NCI-H460 (cell line): ENCODE results near the gene FOXD4L6. TPM values are rescaled to one million over a fixed set of nuclear protein-coding genes. Genes with fewer than 3 reads are reported as not detected.
"Not testable (repeated sequence)": the region's sequence is repeated elsewhere in the genome, so short reads cannot be mapped to it uniquely, and the experiment has no call there.

Experiments used
- DNase-seq: peaks from one replicate; pipeline ENCODE4 v3.0.0-alpha.2; 2016; ENCODE audit warnings: low read depth; ENCODE audit errors: extremely low read depth
- total RNA-seq: library from RNA; depleted of rRNA; stranded (reverse); fragments of >200 nt; shearing (Covaris generic); gene quantifications from 2 replicates; pipeline ENCODE4 v1.2.3, GENCODE V29; 2014; rRNA removed

Gene FOXD4L6
- total RNA-seq, 1 experiment from 2014 or later, result 0.07 TPM

DNA sequence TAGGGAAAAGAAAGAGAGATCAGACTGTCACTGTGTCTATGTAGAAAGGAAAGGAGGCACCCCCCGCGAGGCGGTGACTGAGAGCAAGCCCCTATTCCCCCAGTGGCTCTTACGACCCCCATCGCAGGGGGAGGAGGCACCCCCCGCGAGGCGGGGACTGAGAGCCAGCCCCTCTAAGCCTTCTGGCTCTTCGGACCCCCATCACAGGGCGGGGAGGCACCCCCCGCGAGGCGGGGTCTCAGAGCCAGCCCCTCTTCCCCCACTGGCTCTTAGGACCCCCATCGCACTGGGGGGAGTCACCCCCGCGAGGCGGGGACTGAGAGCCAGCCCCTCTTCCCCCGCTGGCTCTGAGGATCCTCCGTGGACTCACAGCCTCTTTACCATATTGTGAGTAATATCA is 23.9 kb downstream of the FOXD4L6 start:
- not testable (repeated sequence) for DNase-seq

DNA sequence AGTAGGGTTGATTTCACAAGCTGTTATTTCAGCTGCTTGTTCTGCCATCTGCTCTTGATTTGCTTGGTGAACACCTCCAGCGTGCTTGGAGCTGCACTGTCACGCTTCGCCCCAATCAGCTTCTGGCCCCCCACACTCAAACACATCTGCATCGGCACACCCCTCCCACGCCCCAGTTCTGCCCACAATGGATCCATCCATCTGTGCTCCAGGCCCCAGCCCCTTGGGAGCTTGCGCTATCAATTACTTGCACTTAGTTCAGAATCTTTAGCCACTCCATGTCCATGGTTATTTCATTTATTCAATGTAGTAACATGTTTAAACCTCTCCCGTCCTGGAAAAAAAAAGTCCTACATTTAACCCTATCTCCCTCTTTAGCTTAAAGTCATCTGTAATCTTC is 28.0 kb downstream of the FOXD4L6 start:
- not testable (repeated sequence) for DNase-seq

GRCh38 chr9:41098759-41099158 is 29.7 kb downstream of the FOXD4L6 start:
- DNase-seq, result not testable (repeated sequence)

GRCh38 chr9:41095060-41095459 is 33.4 kb downstream of the FOXD4L6 start:
- not testable (repeated sequence) for DNase-seq

DNA sequence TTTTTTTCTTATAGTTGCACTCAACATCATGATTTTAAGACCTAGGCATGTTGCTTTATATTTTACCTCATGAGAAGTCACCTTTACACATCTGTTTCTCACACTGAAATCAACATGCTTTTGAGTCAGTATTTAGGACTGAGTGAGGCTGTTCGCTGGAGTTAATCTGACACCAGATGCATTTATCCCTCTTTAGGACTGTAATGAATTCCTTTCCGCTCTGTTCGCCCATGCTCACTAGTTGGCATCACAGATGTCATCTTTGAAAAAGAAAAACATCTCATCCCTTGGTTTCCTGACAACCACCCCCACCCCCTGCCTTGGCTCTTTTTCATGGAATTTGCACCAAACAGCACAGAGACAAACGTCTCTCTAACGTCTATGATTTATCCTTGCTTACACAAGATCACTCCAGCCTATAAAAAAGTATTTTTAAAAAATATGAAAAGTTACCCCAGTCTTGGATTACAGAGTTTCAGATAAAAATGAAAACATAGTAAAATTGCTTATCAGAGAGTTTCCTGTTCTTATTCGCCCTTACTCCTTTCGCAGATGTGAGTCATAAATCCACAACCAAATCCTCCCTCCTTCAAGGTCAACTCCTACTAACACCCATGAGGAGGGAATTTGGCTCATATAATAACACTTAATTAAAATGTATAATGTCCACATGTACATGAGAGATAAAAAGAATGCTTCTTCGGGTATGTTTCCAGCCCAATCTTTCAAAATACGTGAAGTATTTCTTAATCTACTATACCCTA is 34.3 kb downstream of the FOXD4L6 start:
- DNase-seq, result not testable (repeated sequence)

- not testable (repeated sequence) for DNase-seq
These were observed 37.6 kb downstream of the FOXD4L6 start for GRCh38 chr9:41090922-41091321.

GRCh38 chr9:41090386-41090785 is 38.1 kb downstream of the FOXD4L6 start:
- DNase-seq, result not testable (repeated sequence)

DNA sequence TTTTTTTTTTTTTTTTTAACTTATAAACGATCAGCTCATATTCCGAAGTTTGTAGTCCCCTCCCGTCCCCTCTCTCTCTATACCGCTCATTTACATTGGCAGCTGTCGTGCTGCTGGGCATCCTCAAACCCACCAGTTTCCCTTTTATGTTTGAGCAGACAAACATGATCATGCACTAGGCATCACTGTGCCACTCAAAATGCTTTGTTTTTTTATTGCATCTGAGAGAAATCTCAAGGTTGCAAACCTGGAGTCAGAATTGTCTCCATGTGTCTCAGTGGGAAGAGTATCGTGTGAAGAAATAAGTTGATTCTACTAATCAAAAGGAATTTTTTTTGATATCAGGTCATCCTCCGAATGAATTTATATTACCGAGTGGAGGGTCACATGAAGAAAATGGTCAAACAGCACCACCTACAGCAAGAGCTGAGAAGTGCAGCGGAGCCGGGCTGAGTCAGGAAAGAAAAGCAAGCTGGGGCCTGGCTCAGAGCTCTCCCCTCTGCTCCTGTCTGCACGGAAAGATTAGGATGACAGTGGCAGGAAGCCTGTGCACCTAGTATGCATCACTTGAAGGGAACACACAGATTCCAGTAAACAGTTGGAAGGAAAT is 39.9 kb downstream of the FOXD4L6 start:
- DNase-seq, result not testable (repeated sequence)

GRCh38 chr9:41087929-41088328 is 40.6 kb downstream of the FOXD4L6 start:
- DNase-seq, result not testable (repeated sequence)

- DNase-seq, result not testable (repeated sequence)
These were observed 41.2 kb downstream of the FOXD4L6 start for GRCh38 chr9:41087157-41087780.

DNA sequence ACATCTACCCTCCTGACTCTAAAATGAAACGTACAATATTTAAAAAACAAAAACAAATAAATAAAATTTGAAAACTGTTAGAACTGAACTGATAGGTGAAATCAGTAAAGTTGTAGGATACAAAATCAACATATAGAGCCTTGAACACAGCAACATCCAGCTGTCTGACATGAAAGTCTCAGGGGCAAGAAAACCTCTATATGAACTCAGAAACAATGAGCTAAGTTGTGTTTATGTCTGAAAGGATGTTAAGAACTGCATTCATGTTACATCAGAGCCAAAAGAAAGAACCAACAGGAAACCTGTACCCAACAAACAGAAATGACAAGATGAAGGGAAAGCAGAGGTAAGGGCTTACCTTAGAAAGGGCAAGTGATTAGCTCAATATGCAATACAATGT is 41.8 kb downstream of the FOXD4L6 start:
- DNase-seq, result not testable (repeated sequence)

DNA sequence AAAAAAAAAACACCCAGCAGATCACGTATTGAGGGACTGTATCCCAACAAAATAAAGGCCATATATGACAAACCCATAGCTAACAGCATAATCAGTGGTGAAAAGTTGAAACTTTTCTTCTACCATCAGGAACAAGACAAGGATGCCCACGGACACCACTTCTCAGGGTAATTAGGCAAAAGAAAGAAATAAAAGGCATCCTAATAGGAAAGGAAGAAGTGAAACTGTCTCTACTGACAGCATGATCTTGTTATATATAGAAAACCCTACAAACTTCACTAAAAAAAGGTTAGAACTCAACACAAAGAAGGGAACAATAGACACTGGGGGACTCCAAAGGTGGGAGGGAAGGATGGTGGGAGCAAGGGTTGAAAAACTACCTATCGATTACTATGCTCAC is 42.3 kb downstream of the FOXD4L6 start:
- not testable (repeated sequence) for DNase-seq

DNA sequence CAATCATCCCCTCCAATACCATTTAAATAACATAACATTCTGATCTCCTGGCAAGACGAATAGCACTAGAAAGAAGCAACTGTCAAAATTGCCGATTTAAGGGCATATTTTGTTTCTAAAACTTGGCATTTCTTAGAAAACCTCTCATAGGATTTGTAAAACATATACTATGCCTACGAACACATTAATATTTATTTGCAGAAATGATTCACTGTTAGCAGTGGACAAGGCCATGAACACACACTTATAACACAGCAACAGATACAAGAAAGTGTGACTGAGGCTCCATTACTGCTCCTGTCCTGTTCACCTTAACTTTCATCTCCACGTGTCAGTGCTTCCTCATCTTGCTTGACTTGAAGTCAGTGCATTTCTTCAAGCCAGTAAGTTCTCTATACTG is 46.1 kb downstream of the FOXD4L6 start:
- not testable (repeated sequence) for DNase-seq

GRCh38 chr9:41079464-41079863 is 49.0 kb downstream of the FOXD4L6 start:
- not testable (repeated sequence) for DNase-seq

DNA sequence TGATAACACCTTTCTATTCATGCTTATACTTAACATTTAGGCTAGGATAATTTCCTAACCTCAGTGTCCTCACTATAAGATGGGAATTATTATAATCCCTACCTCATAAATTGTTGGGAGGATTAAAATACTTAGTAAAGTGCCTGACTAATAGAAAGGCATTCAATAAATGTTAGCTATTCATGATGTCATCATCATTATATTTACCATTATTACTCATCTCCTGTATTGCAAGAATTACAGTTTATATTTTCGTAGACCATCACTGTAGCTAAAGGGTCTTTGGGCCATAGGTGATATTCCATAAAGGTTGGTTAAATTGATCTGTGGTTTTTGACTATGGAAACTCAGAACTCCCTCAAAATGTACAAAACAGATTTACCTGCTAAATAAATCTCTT is 50.9 kb downstream of the FOXD4L6 start:
- not testable (repeated sequence) for DNase-seq

Other genes starting within 250 kb of the FOXD4L6 start
- 16.1 and 25.8 TPM in 2 replicates for gene ZNG1F, start 60.6 kb upstream of the FOXD4L6 start, total RNA-seq